SK-N-SH treated with all-trans-retinoic acid at 6 μM for 48 hours (cell line): ENCODE data around the gene PARVG.

Experiments
- ATAC-seq: fragments of 200-7000 bp; cut with Tn5 transposase; 3 replicates; pipeline ENCODE4 v1.9.1; 2020; ENCODE audit warnings: mild to moderate bottlenecking, moderate library complexity
- ARNTL ChIP-seq: fragments of 450-650 bp; formaldehyde crosslinking; IDR thresholded peaks from 2 replicates; pipeline ENCODE4 v1.5.0; 2020; ENCODE audit warnings: low read depth, mild to moderate bottlenecking, moderate library complexity, borderline replicate concordance
- BACH2 ChIP-seq: fragments of 250-450 bp; sonication (Bioruptor Pico); IDR thresholded peaks from 2 replicates; pipeline ENCODE4 v1.9.0; 2021; ENCODE audit warnings: mild to moderate bottlenecking, borderline replicate concordance
- CSDC2 ChIP-seq: fragments of 250-450 bp; sonication (Bioruptor Pico); IDR thresholded peaks from 2 replicates; pipeline ENCODE4 v1.5.0; 2020; ENCODE audit warnings: mild to moderate bottlenecking, moderate library complexity
- ESRRG ChIP-seq: fragments of 250-450 bp; sonication (Bioruptor Pico); IDR thresholded peaks from 2 replicates; pipeline ENCODE4 v1.6.1; 2021; ENCODE audit warnings: mild to moderate bottlenecking
- GLIS3 ChIP-seq: fragments of 250-450 bp; sonication (Bioruptor Pico); IDR thresholded peaks from 2 replicates; pipeline ENCODE4 v1.5.0; 2020; ENCODE audit warnings: mild to moderate bottlenecking, moderate library complexity
- ISL1 ChIP-seq: fragments of 250-450 bp; sonication (Bioruptor Pico); IDR thresholded peaks from 2 replicates; pipeline ENCODE4 v2.1.2; 2022; ENCODE audit warnings: mild to moderate bottlenecking, moderate library complexity
- OSR1 ChIP-seq: fragments of 250-450 bp; sonication (Bioruptor Pico); IDR thresholded peaks from 2 replicates; pipeline ENCODE4 v1.8.0; 2022; ENCODE audit warnings: moderate library complexity, mild to moderate bottlenecking, inconsistent platforms
- PPARA ChIP-seq: fragments of 250-450 bp; sonication (Bioruptor Pico); IDR thresholded peaks from 2 replicates; pipeline ENCODE4 v1.5.0; 2020; ENCODE audit warnings: mild to moderate bottlenecking, borderline replicate concordance
- RARB ChIP-seq: fragments of 250-450 bp; sonication (Bioruptor Pico); IDR thresholded peaks from 2 replicates; pipeline ENCODE4 v1.8.0; 2021; ENCODE audit warnings: mild to moderate bottlenecking, moderate library complexity
- SNAI2 ChIP-seq: fragments of 250-450 bp; sonication (Bioruptor Pico); IDR thresholded peaks from 2 replicates; pipeline ENCODE4 v1.5.0; 2020; ENCODE audit warnings: mild to moderate bottlenecking, moderate library complexity
- TCF4 ChIP-seq: fragments of 250-450 bp; sonication (Bioruptor Pico); IDR thresholded peaks from 2 replicates; pipeline ENCODE4 v1.8.0; 2021; ENCODE audit warnings: mild to moderate bottlenecking, moderate library complexity, borderline replicate concordance
- TOX ChIP-seq: fragments of 250-450 bp; sonication (Bioruptor Pico); IDR thresholded peaks from 2 replicates; pipeline ENCODE4 v1.8.0; 2021; ENCODE audit warnings: mild to moderate bottlenecking, moderate library complexity, borderline replicate concordance
- ZC3H10 ChIP-seq: fragments of 250-450 bp; sonication (Bioruptor Pico); IDR thresholded peaks from 2 replicates; pipeline ENCODE4 v1.5.1; 2021; ENCODE audit warnings: mild to moderate bottlenecking, moderate library complexity
- ZFP3 ChIP-seq: fragments of 250-450 bp; sonication (Bioruptor Pico); IDR thresholded peaks from 2 replicates; pipeline ENCODE4 v1.5.0; 2020; ENCODE audit warnings: mild to moderate bottlenecking, moderate library complexity
- ZFP30 ChIP-seq: fragments of 450-650 bp; formaldehyde crosslinking; IDR thresholded peaks from 2 replicates; pipeline ENCODE4 v1.5.0; 2022; ENCODE audit warnings: mild to moderate bottlenecking, moderate library complexity
- ZNF565 ChIP-seq: fragments of 450-650 bp; formaldehyde crosslinking; conservative IDR thresholded peaks from 2 replicates; pipeline ENCODE4 v1.5.0; 2020; ENCODE audit warnings: low read depth, mild to moderate bottlenecking, moderate library complexity
- ZNF70 ChIP-seq: fragments of 450-650 bp; formaldehyde crosslinking; IDR thresholded peaks from 2 replicates; pipeline ENCODE4 v1.5.0; 2020; ENCODE audit warnings: mild to moderate bottlenecking, moderate library complexity
- ZNF8 ChIP-seq: fragments of 450-650 bp; formaldehyde crosslinking; IDR thresholded peaks from 2 replicates; pipeline ENCODE4 v1.5.0; 2020; ENCODE audit warnings: mild to moderate bottlenecking, moderate library complexity
- TF ChIP-seq, protein P1 (sequence below): fragments of 250-450 bp; sonication (Bioruptor Pico); IDR thresholded peaks from 2 replicates; pipeline ENCODE4 v1.8.0; 2020; ENCODE audit warnings: mild to moderate bottlenecking, moderate library complexity, borderline replicate concordance
- TF ChIP-seq, protein P2 (sequence below): fragments of 250-450 bp; sonication (Bioruptor Pico); IDR thresholded peaks from 2 replicates; pipeline ENCODE4 v1.5.1; 2021; ENCODE audit warnings: mild to moderate bottlenecking, moderate library complexity
- TF ChIP-seq, protein P3 (sequence below): fragments of 250-450 bp; sonication (Bioruptor Pico); IDR thresholded peaks from 2 replicates; pipeline ENCODE4 v1.8.0; 2021; ENCODE audit warnings: low read depth, mild to moderate bottlenecking, moderate library complexity, borderline replicate concordance
- TF ChIP-seq, protein P4 (sequence below): fragments of 250-450 bp; sonication (Bioruptor Pico); IDR thresholded peaks from 2 replicates; pipeline ENCODE4 v1.5.1; 2020; ENCODE audit warnings: low read depth, mild to moderate bottlenecking, moderate library complexity

The PARVG gene

DNA sequence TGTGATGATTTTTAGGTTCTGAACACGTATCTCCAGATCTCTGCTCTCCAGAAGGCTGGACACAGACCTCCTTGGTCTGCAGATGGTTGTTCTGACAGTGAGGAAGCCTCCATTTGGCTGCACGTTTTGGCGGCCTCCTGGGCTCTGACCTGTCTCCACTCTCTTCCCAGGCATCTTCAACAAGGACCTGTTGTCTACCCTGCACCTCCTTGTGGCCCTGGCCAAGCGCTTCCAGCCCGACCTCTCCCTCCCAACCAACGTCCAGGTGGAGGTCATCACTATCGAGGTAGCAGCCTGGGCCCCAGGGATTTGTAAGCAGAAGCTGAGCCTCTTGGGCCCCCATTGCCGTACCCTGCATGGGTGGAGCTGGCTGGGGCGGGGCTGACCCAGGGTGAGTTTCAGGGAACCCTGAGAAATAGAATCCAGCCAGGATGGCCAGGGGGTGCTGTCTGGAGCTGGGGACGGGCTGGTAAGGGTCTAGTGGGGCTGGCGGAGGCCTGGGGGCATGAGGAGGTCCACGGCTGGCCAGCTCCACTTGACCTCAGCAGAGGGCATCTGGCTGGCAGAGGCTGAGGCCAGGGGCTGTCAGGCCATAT lies 9.8 kb downstream of the PARVG start:
- no peak for TF ChIP-seq GLIS3 (CRISPR knock-in tag)
- TF ChIP-seq ISL1: no peak
- TF ChIP-seq, protein P1, sequence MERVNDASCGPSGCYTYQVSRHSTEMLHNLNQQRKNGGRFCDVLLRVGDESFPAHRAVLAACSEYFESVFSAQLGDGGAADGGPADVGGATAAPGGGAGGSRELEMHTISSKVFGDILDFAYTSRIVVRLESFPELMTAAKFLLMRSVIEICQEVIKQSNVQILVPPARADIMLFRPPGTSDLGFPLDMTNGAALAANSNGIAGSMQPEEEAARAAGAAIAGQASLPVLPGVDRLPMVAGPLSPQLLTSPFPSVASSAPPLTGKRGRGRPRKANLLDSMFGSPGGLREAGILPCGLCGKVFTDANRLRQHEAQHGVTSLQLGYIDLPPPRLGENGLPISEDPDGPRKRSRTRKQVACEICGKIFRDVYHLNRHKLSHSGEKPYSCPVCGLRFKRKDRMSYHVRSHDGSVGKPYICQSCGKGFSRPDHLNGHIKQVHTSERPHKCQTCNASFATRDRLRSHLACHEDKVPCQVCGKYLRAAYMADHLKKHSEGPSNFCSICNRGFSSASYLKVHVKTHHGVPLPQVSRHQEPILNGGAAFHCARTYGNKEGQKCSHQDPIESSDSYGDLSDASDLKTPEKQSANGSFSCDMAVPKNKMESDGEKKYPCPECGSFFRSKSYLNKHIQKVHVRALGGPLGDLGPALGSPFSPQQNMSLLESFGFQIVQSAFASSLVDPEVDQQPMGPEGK: no peak
- ATAC-seq: no peak

DNA sequence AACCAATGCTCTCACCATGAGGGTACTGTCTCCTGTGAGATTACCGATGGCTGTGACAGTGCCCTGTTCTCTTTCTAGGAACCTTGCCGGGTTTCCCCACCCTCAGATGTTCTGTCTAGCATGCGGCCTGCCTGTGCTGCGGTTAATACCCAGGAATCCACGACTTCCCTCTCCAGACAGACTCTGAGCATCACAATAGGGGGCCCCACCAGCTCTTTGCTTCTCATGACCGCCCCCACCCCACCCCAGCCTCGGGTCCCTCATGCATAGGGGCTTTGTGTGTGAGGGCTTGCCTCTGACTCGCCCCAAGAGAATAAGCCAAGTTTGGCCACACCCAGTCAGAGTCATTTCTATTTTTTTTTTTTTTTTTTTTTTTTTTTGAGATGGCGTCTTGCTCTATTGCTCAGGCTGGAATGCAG lies 10.3 kb downstream of the PARVG start:
- TF ChIP-seq TCF4 (CRISPR knock-in tag): no peak
- TF ChIP-seq PPARA (CRISPR knock-in tag): no peak
- TF ChIP-seq ZC3H10 (CRISPR knock-in tag): no peak
- no peak for TF ChIP-seq GLIS3 (CRISPR knock-in tag)
- TF ChIP-seq CSDC2 (CRISPR knock-in tag): no peak
- TF ChIP-seq TOX (CRISPR knock-in tag): no peak
- no peak for TF ChIP-seq ESRRG (CRISPR knock-in tag)
- TF ChIP-seq RARB (CRISPR knock-in tag): no peak
- TF ChIP-seq ZFP30 (CRISPR knock-in tag): no peak
- TF ChIP-seq OSR1 (CRISPR knock-in tag): no peak
- TF ChIP-seq, protein P1: no peak
- no peak for TF ChIP-seq BACH2
- TF ChIP-seq ZNF565: no peak
- TF ChIP-seq ZNF8 (CRISPR knock-in tag): no peak
- no peak for TF ChIP-seq ZNF70
- TF ChIP-seq, all 23 proteins: peak for 0
- no peak for ATAC-seq

DNA sequence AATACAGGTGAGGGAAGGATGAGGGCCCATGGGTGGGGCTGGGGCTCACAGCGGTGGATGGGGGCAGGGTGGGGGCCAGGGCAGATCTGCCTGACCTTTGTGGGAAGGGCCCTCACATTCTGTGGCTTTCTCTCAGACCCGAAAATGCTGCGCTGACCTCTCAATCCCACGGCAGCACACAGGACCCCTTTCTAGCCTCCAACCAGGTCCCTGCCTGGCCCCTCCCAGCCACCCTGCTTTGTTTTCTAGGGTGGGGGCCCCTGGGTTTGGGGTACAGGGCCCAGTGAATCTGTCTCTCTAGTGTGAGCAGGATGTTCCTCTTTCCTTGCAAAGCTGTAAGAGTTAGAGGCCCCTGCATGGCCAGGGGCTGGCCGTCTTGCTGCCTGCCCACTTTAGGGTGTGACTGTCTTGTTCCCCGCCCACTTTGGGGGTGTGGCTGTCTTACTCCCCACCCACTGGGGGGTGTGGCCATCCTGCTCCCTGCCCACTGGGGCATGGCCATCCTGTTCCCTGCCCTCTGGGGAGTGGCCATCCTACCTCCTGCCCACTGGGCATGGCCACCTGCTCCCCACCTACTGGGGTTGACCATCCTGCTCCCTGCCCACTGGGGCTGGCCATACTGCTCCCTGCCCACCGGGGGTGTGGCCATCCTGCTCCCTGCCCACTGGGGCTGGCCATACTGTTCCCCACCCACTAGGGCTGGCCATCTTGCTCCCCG lies 11.5 kb downstream of the PARVG start:
- TF ChIP-seq ZNF8 (CRISPR knock-in tag) (no peak), ZNF70 (no peak), ESRRG (CRISPR knock-in tag) (no peak), ZFP3 (CRISPR knock-in tag) (no peak), TCF4 (CRISPR knock-in tag) (no peak), SNAI2 (no peak), OSR1 (CRISPR knock-in tag) (no peak), ISL1 (no peak), ARNTL (CRISPR knock-in tag) (no peak)
- TF ChIP-seq, protein P1: no peak
- TF ChIP-seq, protein P2, sequence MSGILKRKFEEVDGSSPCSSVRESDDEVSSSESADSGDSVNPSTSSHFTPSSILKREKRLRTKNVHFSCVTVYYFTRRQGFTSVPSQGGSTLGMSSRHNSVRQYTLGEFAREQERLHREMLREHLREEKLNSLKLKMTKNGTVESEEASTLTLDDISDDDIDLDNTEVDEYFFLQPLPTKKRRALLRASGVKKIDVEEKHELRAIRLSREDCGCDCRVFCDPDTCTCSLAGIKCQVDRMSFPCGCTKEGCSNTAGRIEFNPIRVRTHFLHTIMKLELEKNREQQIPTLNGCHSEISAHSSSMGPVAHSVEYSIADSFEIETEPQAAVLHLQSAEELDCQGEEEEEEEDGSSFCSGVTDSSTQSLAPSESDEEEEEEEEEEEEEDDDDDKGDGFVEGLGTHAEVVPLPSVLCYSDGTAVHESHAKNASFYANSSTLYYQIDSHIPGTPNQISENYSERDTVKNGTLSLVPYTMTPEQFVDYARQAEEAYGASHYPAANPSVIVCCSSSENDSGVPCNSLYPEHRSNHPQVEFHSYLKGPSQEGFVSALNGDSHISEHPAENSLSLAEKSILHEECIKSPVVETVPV (CRISPR knock-in tag): no peak
- ATAC-seq: peak; percentile 58

DNA sequence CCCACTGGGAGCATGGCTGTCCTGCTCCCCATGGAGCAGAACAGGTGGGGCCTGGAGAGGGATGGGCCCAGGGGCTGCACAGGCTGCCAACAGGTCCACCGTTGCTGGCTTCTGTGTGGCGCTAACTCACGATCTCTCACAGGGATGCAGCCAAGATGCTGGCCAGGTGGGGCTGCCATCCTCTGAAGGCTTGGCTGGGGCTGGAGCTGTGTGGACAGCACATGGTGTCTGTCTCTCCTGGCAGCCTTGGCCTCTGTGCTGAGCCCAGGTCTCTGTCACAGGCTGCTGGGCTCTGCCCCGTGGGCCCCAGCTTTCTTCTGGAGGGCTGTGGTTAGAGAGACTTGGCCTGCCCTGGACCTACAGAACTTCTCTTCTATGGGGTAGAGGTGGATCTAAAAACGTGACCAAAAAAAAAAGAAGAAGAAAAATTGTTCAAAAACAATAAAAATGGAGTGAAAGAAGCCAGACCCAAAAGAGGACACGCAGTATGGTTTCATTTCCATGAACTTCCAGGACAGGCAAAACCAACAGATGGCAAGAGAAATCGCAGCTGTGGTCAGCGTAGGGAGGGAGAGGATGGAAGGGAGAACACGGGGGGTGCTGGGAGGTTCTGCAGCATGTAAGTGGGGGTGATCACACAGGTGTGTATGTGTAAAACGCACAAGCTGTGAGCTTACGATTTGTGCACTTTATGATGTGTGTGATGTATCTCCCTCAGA lies 12.2 kb downstream of the PARVG start:
- TF ChIP-seq ISL1 (no peak), ZC3H10 (CRISPR knock-in tag) (no peak), PPARA (CRISPR knock-in tag) (no peak), CSDC2 (CRISPR knock-in tag) (no peak), ZFP30 (CRISPR knock-in tag) (no peak), RARB (CRISPR knock-in tag) (no peak), GLIS3 (CRISPR knock-in tag) (no peak), TCF4 (CRISPR knock-in tag) (no peak), ZNF70 (no peak), ARNTL (CRISPR knock-in tag) (no peak), TOX (CRISPR knock-in tag) (no peak), BACH2 (no peak)
- TF ChIP-seq, protein P3, sequence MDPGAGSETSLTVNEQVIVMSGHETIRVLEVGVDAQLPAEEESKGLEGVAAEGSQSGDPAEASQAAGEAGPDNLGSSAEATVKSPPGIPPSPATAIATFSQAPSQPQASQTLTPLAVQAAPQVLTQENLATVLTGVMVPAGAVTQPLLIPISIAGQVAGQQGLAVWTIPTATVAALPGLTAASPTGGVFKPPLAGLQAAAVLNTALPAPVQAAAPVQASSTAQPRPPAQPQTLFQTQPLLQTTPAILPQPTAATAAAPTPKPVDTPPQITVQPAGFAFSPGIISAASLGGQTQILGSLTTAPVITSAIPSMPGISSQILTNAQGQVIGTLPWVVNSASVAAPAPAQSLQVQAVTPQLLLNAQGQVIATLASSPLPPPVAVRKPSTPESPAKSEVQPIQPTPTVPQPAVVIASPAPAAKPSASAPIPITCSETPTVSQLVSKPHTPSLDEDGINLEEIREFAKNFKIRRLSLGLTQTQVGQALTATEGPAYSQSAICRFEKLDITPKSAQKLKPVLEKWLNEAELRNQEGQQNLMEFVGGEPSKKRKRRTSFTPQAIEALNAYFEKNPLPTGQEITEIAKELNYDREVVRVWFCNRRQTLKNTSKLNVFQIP: no peak
- TF ChIP-seq, protein P4, sequence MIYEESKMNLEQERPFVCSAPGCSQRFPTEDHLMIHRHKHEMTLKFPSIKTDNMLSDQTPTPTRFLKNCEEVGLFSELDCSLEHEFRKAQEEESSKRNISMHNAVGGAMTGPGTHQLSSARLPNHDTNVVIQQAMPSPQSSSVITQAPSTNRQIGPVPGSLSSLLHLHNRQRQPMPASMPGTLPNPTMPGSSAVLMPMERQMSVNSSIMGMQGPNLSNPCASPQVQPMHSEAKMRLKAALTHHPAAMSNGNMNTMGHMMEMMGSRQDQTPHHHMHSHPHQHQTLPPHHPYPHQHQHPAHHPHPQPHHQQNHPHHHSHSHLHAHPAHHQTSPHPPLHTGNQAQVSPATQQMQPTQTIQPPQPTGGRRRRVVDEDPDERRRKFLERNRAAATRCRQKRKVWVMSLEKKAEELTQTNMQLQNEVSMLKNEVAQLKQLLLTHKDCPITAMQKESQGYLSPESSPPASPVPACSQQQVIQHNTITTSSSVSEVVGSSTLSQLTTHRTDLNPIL (CRISPR knock-in tag): no peak
- no peak; the same call in 2 of the 3 replicates for ATAC-seq
